ENCODE results near the gene TSC22D3.

Gene TSC22D3

DNA sequence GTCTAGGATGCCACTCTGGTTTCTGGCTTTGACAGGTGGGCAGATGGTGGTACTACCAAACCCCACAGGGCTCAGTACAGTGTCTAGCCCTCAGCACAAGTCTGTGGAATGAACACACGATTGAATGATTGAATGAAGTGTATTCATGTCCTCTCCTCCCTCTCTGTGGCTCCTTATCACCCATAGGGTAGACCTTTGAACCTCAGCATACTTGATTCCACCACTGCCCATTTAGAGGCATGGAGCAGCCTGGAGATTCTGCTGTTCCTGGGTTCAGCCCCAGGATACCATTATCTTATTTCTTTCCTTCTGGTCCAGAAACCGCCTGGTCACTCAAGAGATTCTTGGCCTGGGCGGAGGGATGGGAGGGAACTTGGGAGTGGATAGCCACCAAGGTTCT is 93.3 kb downstream of the TSC22D3 start:
- Histone ChIP-seq H3K4me1 (ENCODE audit: insufficient read depth, low read length) (no peaks in the 10 kb centered on the region), H3K27me3 (ENCODE audit: insufficient read depth, low read length, poor library complexity) (no peaks in the 10 kb centered on the region), H3K27ac (ENCODE audit: low read length) (no peak overlapping the region), H3K4me3 (ENCODE audit: low read depth in 1 of 2, low read length in 2 of 2) (no peak overlapping the region), H3K4me2 (ENCODE audit: insufficient read depth, low read length) (no peak overlapping the region), H2AFZ (ENCODE audit: low read depth, low read length) (no peak overlapping the region), H4K20me1 (ENCODE audit: insufficient read depth, low read length) (no peaks in the 10 kb centered on the region), H3K36me3 (ENCODE audit: insufficient read depth, low read length) (no peaks in the 10 kb centered on the region), H3K79me2 (ENCODE audit: insufficient read depth, low read length) (no peaks in the 10 kb centered on the region), H3K9ac (ENCODE audit: low read depth, low read length) (no peak overlapping the region), H3K9me3 (ENCODE audit: insufficient read depth, low read length, severe bottlenecking) (no peaks in the 10 kb centered on the region)
- ATAC-seq (ENCODE audit: insufficient read depth, low read depth) (no peak), DNase-seq (no peak)
- TF ChIP-seq, protein P1, sequence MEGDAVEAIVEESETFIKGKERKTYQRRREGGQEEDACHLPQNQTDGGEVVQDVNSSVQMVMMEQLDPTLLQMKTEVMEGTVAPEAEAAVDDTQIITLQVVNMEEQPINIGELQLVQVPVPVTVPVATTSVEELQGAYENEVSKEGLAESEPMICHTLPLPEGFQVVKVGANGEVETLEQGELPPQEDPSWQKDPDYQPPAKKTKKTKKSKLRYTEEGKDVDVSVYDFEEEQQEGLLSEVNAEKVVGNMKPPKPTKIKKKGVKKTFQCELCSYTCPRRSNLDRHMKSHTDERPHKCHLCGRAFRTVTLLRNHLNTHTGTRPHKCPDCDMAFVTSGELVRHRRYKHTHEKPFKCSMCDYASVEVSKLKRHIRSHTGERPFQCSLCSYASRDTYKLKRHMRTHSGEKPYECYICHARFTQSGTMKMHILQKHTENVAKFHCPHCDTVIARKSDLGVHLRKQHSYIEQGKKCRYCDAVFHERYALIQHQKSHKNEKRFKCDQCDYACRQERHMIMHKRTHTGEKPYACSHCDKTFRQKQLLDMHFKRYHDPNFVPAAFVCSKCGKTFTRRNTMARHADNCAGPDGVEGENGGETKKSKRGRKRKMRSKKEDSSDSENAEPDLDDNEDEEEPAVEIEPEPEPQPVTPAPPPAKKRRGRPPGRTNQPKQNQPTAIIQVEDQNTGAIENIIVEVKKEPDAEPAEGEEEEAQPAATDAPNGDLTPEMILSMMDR (IDR thresholded peaks at IDR 0.05; ENCODE audit: borderline replicate concordance, extremely low read depth, low read length, poor library complexity, severe bottlenecking) = no peak
- no peak for TF ChIP-seq EZH2 (IDR thresholded peaks at IDR 0.05; ENCODE audit: borderline replicate concordance, low read depth, low read length, severe bottlenecking)

DNA sequence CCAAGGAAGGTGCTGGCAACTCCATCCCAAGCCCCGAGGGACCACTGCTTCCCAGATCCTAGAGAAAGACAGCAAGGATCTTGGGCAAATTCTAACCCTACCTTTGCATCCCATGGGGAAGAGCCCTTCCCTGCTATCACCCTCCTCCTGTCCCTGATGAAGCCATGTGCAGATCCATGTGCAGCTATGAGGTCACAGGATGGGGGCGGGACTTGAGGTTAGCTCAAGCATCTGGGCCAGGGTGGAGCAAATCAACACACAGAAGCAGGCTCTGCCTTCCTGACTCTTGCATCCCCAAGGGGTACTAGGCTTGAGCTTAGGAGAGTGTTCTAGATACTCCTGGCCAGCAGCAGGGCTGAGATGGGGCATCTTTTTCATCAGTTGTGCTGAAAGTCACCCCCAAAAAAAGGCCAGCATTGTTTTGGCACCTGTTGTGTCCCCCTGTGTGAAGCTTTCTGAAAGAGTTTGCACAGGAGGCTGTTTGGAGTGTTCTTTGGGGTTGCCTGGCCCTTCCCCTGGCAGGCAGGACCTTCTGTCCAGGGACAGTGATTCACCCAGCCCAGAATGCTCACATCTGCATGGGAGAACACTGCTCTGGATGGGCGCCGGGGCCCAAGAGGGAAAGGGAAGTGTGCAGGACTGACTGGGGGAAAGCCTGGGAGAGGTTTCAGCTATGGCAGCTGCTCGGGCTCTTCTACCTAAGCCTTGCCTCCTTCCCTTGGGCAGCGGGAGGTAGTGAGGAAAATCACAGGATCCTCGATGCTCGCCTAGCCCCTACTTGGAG is 96.4 kb downstream of the TSC22D3 start:
- peak; percentile 47 for ATAC-seq (ENCODE audit: insufficient read depth, low read depth)
- Histone ChIP-seq H3K27me3 (ENCODE audit: insufficient read depth, low read length, poor library complexity) (peaks cover 2% of the 10 kb centered on the region), H3K4me3 (ENCODE audit: low read depth in 1 of 2, low read length in 2 of 2) (no peak overlapping the region), H3K4me2 (ENCODE audit: insufficient read depth, low read length) (no peak overlapping the region), H3K4me1 (ENCODE audit: insufficient read depth, low read length) (peaks cover 11% of the 10 kb centered on the region), H3K27ac (ENCODE audit: low read length) (no peak overlapping the region), H3K9me3 (ENCODE audit: insufficient read depth, low read length, severe bottlenecking) (no peaks in the 10 kb centered on the region), H4K20me1 (ENCODE audit: insufficient read depth, low read length) (no peaks in the 10 kb centered on the region), H3K79me2 (ENCODE audit: insufficient read depth, low read length) (no peaks in the 10 kb centered on the region), H2AFZ (ENCODE audit: low read depth, low read length) (no peak overlapping the region), H3K36me3 (ENCODE audit: insufficient read depth, low read length) (no peaks in the 10 kb centered on the region), H3K9ac (ENCODE audit: low read depth, low read length) (no peak overlapping the region)
- TF ChIP-seq, protein P1 (IDR thresholded peaks at IDR 0.05; ENCODE audit: borderline replicate concordance, extremely low read depth, low read length, poor library complexity, severe bottlenecking) = no peak
- TF ChIP-seq EZH2 (IDR thresholded peaks at IDR 0.05; ENCODE audit: borderline replicate concordance, low read depth, low read length, severe bottlenecking) = no peak
- peak; percentile 51 for DNase-seq

DNA sequence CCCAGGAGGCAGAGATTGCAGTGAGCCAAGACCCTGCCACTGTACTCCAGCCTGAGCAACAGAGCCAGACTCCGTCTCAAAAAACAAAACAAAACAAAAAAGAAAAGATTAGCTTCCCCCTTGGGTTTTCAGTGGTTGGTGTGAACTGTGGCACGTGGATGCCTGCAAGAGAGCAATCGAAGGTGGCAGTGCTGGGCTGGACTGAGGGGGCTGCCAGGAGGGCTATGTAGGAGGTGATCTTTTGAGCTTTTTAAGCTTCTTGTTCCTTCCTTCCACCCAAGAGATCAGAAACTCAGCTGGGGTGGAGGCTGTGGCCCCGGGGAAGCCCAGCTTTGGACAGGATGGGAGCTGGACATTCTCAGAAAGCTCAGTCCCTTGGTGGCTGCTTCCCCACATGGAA is 97.7 kb downstream of the TSC22D3 start:
- Histone ChIP-seq H3K4me1 (ENCODE audit: insufficient read depth, low read length) (peaks cover 24% of the 10 kb centered on the region), H3K4me3 (ENCODE audit: low read depth in 1 of 2, low read length in 2 of 2) (no peak overlapping the region), H4K20me1 (ENCODE audit: insufficient read depth, low read length) (no peaks in the 10 kb centered on the region; the same call in 1 of the 2 replicates), H3K9me3 (ENCODE audit: insufficient read depth, low read length, severe bottlenecking) (no peaks in the 10 kb centered on the region), H3K27me3 (ENCODE audit: insufficient read depth, low read length, poor library complexity) (peaks cover 2% of the 10 kb centered on the region), H3K36me3 (ENCODE audit: insufficient read depth, low read length) (no peaks in the 10 kb centered on the region), H3K4me2 (ENCODE audit: insufficient read depth, low read length) (no peak overlapping the region), H2AFZ (ENCODE audit: low read depth, low read length) (no peak overlapping the region), H3K79me2 (ENCODE audit: insufficient read depth, low read length) (no peaks in the 10 kb centered on the region), H3K27ac (ENCODE audit: low read length) (no peak overlapping the region), H3K9ac (ENCODE audit: low read depth, low read length) (no peak overlapping the region)
- DNase-seq (no peak), ATAC-seq (ENCODE audit: insufficient read depth, low read depth) (no peak)
- TF ChIP-seq EZH2 (IDR thresholded peaks at IDR 0.05; ENCODE audit: borderline replicate concordance, low read depth, low read length, severe bottlenecking) = no peak
- TF ChIP-seq, protein P1 (IDR thresholded peaks at IDR 0.05; ENCODE audit: borderline replicate concordance, extremely low read depth, low read length, poor library complexity, severe bottlenecking) = no peak
